ENCODE results near the gene NCBP1.

The NCBP1 gene

DNA sequence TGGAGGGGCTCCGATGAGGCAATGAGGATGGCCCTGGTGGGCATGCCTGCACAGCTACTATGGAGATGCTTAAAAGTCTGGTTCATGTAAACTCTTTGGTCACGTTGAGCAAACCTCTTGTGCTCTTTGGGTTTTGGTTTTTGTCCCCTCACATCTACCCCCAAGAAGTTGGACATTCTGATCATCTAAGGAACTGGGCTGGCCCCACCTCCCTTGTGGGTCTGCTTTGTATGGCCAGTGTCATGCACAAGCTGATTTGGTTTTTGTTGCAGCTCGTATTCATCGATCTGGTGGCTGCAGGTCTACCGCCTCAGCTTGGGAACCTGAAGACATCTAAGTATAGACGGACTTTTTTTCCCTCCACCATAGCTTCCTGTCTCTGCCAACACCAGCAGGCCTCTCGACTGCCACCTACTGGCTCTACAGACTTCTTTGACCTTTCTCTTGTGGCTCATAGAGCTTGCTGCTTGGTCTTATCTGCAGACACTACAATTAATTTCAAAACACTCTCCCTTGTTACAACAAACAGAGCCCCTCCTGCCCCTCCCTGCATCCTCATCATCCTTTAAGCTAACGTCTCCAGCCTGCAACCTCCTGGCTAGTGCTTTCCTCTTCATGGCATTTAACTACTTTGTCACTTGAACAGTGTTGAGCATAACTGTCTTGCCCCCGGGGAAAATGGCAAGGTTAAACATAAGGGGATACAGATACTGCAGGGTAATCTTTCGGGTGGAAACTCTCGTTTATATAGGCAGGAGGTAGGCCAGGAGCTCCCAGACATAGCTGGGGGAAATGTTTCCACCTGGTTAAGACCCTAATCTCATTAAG lies 34.9 kb upstream of the NCBP1 start:
- Histone ChIP-seq H3K4me3 (ENCODE audit: insufficient read depth in 1 of 2, low read depth in 1 of 2, low read length in 2 of 2) (no peak overlapping the region), H4K8ac (ENCODE audit: low read length) (no peak overlapping the region), H3K14ac (ENCODE audit: low read length in 2 of 2) (no peak overlapping the region), H3K18ac (ENCODE audit: low read depth in 1 of 2, low read length in 2 of 2) (no peak overlapping the region), H3K4me1 (ENCODE audit: control insufficient read depth, insufficient read depth, low read depth, low read length) (no peaks in the 10 kb centered on the region), H3K9me3 (ENCODE audit: control insufficient read depth, low read length) (no peaks in the 10 kb centered on the region), H3K4me2 (ENCODE audit: low read length, poor library complexity, severe bottlenecking) (no peak overlapping the region), H2AK5ac (ENCODE audit: low read length, severe bottlenecking) (no peak overlapping the region), H3K36me3 (ENCODE audit: control insufficient read depth in 1 of 2, insufficient read depth in 2 of 2, low read depth in 1 of 2, low read length in 2 of 2) (peaks cover 24 to 45% of the 10 kb centered on the region in 2 experiments), H2BK12ac (ENCODE audit: low read length in 2 of 2) (no peak overlapping the region), H3K23ac (ENCODE audit: low read length in 2 of 2) (no peak overlapping the region), H2BK5ac (ENCODE audit: low read depth, low read length, poor library complexity, severe bottlenecking) (no peak overlapping the region), H2BK15ac (ENCODE audit: low read depth, poor library complexity, severe bottlenecking) (no peak overlapping the region), H2BK120ac (ENCODE audit: low read depth, low read length) (no peak overlapping the region), H4K91ac (ENCODE audit: low read length) (no peak overlapping the region), H3K4ac (ENCODE audit: low read depth in 1 of 2, low read length in 2 of 2) (no peak overlapping the region), H3K9ac (ENCODE audit: low read length) (no peak overlapping the region), H3K27me3 (ENCODE audit: control insufficient read depth in 1 of 2, insufficient read depth in 1 of 2, low read length in 2 of 2) (peaks cover 0 to 2% of the 10 kb centered on the region in 2 experiments), H2AFZ (ENCODE audit: low read depth, low read length) (no peak overlapping the region), H3K79me1 (replicated peaks; ENCODE audit: low read length, poor library complexity, severe bottlenecking) (no peaks in the 10 kb centered on the region), H3K27ac (ENCODE audit: low read length, poor library complexity, severe bottlenecking) (no peak overlapping the region)
- 31% methylated on average over 11 of the region's 11 CpGs for WGBS
- peak; percentile 81 for DNase-seq

DNA sequence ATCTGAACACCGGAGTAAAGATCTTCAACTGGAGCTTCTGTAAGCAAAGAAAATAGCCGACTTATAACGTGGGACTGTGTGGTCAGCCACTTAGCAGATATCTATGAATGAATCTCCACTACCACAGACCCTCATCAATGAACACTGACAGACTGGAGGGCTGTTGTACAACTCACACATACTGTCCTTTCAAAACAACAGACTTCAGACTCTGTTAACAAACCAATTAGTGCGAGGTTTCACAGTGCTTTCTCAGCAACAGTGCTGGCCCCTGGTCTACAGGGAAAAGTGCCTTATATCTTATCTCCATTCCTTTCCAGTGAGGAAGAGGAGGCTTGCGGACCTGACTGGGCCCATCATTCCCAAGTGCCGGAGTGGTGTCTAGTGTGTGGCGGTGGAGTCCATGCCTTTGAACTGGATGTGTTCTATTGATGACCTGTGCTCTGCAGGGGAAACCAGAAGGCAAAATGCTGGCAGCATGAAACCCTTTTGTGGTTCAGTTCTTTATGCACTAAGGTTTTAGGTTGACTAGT lies 34.2 kb upstream of the NCBP1 start:
- no peaks in the 10 kb centered on the region for H3K9me3 ChIP-seq (ENCODE audit: control insufficient read depth, low read length)
- H4K91ac ChIP-seq (ENCODE audit: low read length): no peak overlapping the region
- no peak overlapping the region for H4K8ac ChIP-seq (ENCODE audit: low read length)
- H3K4ac ChIP-seq (ENCODE audit: low read depth in 1 of 2, low read length in 2 of 2): no peak overlapping the region
- no peak overlapping the region for H3K14ac ChIP-seq (ENCODE audit: low read length in 2 of 2)
- no peak overlapping the region for H3K18ac ChIP-seq (ENCODE audit: low read depth in 1 of 2, low read length in 2 of 2)
- peaks cover 26 to 51% of the 10 kb centered on the region in 2 experiments for H3K36me3 ChIP-seq (ENCODE audit: control insufficient read depth in 1 of 2, insufficient read depth in 2 of 2, low read depth in 1 of 2, low read length in 2 of 2)
- no peaks in the 10 kb centered on the region for H3K27me3 ChIP-seq (ENCODE audit: control insufficient read depth in 1 of 2, insufficient read depth in 1 of 2, low read length in 2 of 2)
- H2AFZ ChIP-seq (ENCODE audit: low read depth, low read length): no peak overlapping the region
- WGBS: 70% methylated on average over 7 of the region's 7 CpGs
- H2BK15ac ChIP-seq (ENCODE audit: low read depth, poor library complexity, severe bottlenecking): no peak overlapping the region
- H2BK12ac ChIP-seq (ENCODE audit: low read length in 2 of 2): no peak overlapping the region
- no peak overlapping the region for H2AK5ac ChIP-seq (ENCODE audit: low read length, severe bottlenecking)
- H2BK120ac ChIP-seq (ENCODE audit: low read depth, low read length): no peak overlapping the region
- no peak overlapping the region for H3K9ac ChIP-seq (ENCODE audit: low read length)
- H3K4me3 ChIP-seq (ENCODE audit: insufficient read depth in 1 of 2, low read depth in 1 of 2, low read length in 2 of 2): no peak overlapping the region
- no peak overlapping the region for H2BK5ac ChIP-seq (ENCODE audit: low read depth, low read length, poor library complexity, severe bottlenecking)
- H3K79me1 ChIP-seq (replicated peaks; ENCODE audit: low read length, poor library complexity, severe bottlenecking): no peaks in the 10 kb centered on the region
- no peak overlapping the region for H3K27ac ChIP-seq (ENCODE audit: low read length, poor library complexity, severe bottlenecking)
- no peak for DNase-seq
- no peak overlapping the region for H3K23ac ChIP-seq (ENCODE audit: low read length in 2 of 2)
- H3K4me1 ChIP-seq (ENCODE audit: control insufficient read depth, insufficient read depth, low read depth, low read length): no peaks in the 10 kb centered on the region
- no peak overlapping the region for H3K4me2 ChIP-seq (ENCODE audit: low read length, poor library complexity, severe bottlenecking)

DNA sequence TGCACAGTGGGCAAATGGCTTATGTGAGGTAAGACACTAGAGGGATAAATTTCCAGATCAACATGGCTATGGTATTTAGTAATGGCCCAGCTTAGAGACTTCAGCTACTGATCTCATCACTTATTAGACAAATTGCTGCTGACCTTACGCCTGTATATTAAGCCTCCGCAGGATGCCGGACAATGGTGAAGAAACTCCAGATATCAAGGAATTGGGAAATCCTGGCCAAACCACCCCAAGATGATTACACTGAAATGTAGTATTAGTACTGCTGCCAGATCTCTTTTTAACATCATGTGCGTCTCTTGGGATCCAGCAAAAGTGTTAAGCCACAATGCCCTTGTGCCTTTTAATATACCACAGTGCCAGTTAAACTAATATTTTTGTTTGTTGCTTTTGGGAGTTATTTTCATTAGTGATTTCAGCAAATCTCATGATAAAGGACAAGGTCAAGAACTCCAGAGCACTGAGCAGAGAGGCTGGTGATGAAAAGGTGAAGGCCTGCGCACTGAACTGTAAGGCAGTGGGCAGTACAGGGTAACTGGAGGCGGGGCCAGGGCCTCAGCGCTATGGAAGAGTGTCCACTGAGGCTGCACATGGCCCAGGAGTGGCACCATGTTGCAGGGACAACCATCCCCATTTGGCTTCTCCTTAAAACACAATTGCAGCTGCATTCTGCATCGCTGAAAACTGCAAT lies 32.9 kb upstream of the NCBP1 start:
- no peak overlapping the region for H3K27ac ChIP-seq (ENCODE audit: low read length, poor library complexity, severe bottlenecking)
- whole genome bisulfite sequencing: over 99% methylated on average over 8 of the region's 8 CpGs
- no peak overlapping the region for H3K4me3 ChIP-seq (ENCODE audit: insufficient read depth in 1 of 2, low read depth in 1 of 2, low read length in 2 of 2)
- H2BK120ac ChIP-seq (ENCODE audit: low read depth, low read length): no peak overlapping the region
- H4K91ac ChIP-seq (ENCODE audit: low read length): no peak overlapping the region
- no peak overlapping the region for H3K23ac ChIP-seq (ENCODE audit: low read length in 2 of 2)
- H3K9me3 ChIP-seq (ENCODE audit: control insufficient read depth, low read length): no peaks in the 10 kb centered on the region
- H3K36me3 ChIP-seq (ENCODE audit: control insufficient read depth in 1 of 2, insufficient read depth in 2 of 2, low read depth in 1 of 2, low read length in 2 of 2): peaks cover 38 to 64% of the 10 kb centered on the region in 2 experiments
- no peak overlapping the region for H3K4me2 ChIP-seq (ENCODE audit: low read length, poor library complexity, severe bottlenecking)
- H2BK5ac ChIP-seq (ENCODE audit: low read depth, low read length, poor library complexity, severe bottlenecking): no peak overlapping the region
- no peak overlapping the region for H4K8ac ChIP-seq (ENCODE audit: low read length)
- H2AFZ ChIP-seq (ENCODE audit: low read depth, low read length): no peak overlapping the region
- no peak overlapping the region for H2BK15ac ChIP-seq (ENCODE audit: low read depth, poor library complexity, severe bottlenecking)
- no peak overlapping the region for H3K18ac ChIP-seq (ENCODE audit: low read depth in 1 of 2, low read length in 2 of 2)
- no peak overlapping the region for H2BK12ac ChIP-seq (ENCODE audit: low read length in 2 of 2)
- H3K4me1 ChIP-seq (ENCODE audit: control insufficient read depth, insufficient read depth, low read depth, low read length): no peaks in the 10 kb centered on the region
- H3K9ac ChIP-seq (ENCODE audit: low read length): no peak overlapping the region
- H3K4ac ChIP-seq (ENCODE audit: low read depth in 1 of 2, low read length in 2 of 2): no peak overlapping the region
- no peaks in the 10 kb centered on the region for H3K79me1 ChIP-seq (replicated peaks; ENCODE audit: low read length, poor library complexity, severe bottlenecking)
- H3K14ac ChIP-seq (ENCODE audit: low read length in 2 of 2): no peak overlapping the region
- no peak overlapping the region for H2AK5ac ChIP-seq (ENCODE audit: low read length, severe bottlenecking)
- no peaks in the 10 kb centered on the region for H3K27me3 ChIP-seq (ENCODE audit: control insufficient read depth in 1 of 2, insufficient read depth in 1 of 2, low read length in 2 of 2)
- no peak for DNase-seq

GRCh38 chr9:97601228-97601898 lies 32.3 kb upstream of the NCBP1 start:
- H4K8ac ChIP-seq (ENCODE audit: low read length): no peak overlapping the region
- no peak overlapping the region for H4K91ac ChIP-seq (ENCODE audit: low read length)
- no peak overlapping the region for H2BK15ac ChIP-seq (ENCODE audit: low read depth, poor library complexity, severe bottlenecking)
- no peaks in the 10 kb centered on the region for H3K27me3 ChIP-seq (ENCODE audit: control insufficient read depth in 1 of 2, insufficient read depth in 1 of 2, low read length in 2 of 2)
- WGBS: 93% methylated on average over 7 of the region's 7 CpGs
- no peak overlapping the region for H2AFZ ChIP-seq (ENCODE audit: low read depth, low read length)
- H2BK5ac ChIP-seq (ENCODE audit: low read depth, low read length, poor library complexity, severe bottlenecking): no peak overlapping the region
- H3K4me1 ChIP-seq (ENCODE audit: control insufficient read depth, insufficient read depth, low read depth, low read length): no peaks in the 10 kb centered on the region
- peaks cover 40 to 71% of the 10 kb centered on the region in 2 experiments for H3K36me3 ChIP-seq (ENCODE audit: control insufficient read depth in 1 of 2, insufficient read depth in 2 of 2, low read depth in 1 of 2, low read length in 2 of 2)
- no peak overlapping the region for H3K9ac ChIP-seq (ENCODE audit: low read length)
- H3K4me2 ChIP-seq (ENCODE audit: low read length, poor library complexity, severe bottlenecking): no peak overlapping the region
- no peaks in the 10 kb centered on the region for H3K9me3 ChIP-seq (ENCODE audit: control insufficient read depth, low read length)
- no peaks in the 10 kb centered on the region for H3K79me1 ChIP-seq (replicated peaks; ENCODE audit: low read length, poor library complexity, severe bottlenecking)
- H3K4ac ChIP-seq (ENCODE audit: low read depth in 1 of 2, low read length in 2 of 2): no peak overlapping the region
- H2BK120ac ChIP-seq (ENCODE audit: low read depth, low read length): no peak overlapping the region
- DNase-seq: no peak
- no peak overlapping the region for H3K23ac ChIP-seq (ENCODE audit: low read length in 2 of 2)
- no peak overlapping the region for H2AK5ac ChIP-seq (ENCODE audit: low read length, severe bottlenecking)
- H2BK12ac ChIP-seq (ENCODE audit: low read length in 2 of 2): no peak overlapping the region
- H3K18ac ChIP-seq (ENCODE audit: low read depth in 1 of 2, low read length in 2 of 2): no peak overlapping the region
- no peak overlapping the region for H3K4me3 ChIP-seq (ENCODE audit: insufficient read depth in 1 of 2, low read depth in 1 of 2, low read length in 2 of 2)
- H3K27ac ChIP-seq (ENCODE audit: low read length, poor library complexity, severe bottlenecking): no peak overlapping the region
- H3K14ac ChIP-seq (ENCODE audit: low read length in 2 of 2): no peak overlapping the region

Data from mesenchymal stem cell (in vitro differentiated cells and primary cell).